Measurements from ENCODE around the gene EML4. TPM values are rescaled to one million over a fixed set of nuclear protein-coding genes. Genes with fewer than 3 reads are reported as not detected.
"Not testable (repeated sequence)": the region's sequence is repeated elsewhere in the genome, so short reads cannot be mapped to it uniquely, and the experiment has no call there.

EML4 gene
- total RNA-seq, 1 donor, result 13.5 TPM

DNA sequence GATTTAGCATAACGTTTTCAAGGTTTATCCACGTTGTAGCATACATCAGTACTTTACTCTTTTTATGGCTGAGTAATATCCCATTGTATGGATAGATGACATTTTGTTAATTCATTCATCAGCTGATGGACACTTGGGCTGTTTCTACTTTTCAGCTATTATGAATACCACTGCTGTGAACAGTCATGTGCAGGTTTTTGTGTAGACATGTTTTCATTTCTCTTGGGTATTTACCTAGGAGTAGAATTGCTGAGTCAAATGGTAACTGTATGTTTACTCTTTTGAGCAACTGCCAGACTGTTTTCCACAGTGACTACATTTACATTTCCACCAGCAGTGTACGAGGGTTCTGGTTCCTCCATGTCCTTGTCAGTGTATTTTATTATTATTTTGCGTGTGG lies 158.0 kb downstream of the EML4 start:
- DNase-seq (ENCODE audit: low read depth in 2 of 3, low spot score in 2 of 3), result no peak

DNA sequence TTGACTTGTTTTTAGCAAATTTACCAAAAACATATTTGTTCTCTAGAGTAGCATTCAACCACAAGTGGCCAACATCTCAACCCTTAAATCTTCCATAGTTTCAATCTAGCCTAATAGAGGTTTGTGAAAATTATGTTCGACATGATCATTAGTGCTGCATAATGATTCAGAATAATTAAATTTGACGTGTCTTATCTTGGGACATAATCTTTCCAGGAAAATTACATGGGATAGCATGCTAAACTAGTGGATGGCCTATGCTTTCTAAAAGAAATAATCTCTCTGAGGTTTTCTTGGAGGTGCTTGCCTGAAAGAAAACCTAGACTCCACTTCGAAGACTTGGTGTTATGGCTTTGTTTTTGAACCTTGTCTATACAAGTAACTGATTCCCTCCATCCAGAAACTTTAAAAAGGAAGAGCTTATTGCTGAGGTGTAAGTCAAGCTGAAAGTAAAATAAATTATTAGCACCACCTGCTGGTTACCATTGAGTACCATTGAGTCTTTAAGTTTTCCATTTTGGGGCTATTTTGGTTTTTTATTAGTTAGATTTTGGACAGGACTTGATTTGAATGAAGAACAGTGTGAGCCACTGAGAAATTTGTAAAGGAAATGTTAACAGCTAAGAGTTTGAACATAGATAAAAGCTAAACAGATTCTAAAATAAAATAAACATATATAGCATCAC lies 159.1 kb downstream of the EML4 start:
- DNase-seq (ENCODE audit: low read depth in 2 of 3, low spot score in 2 of 3), result peak in 2 of 3 donors; percentile 23 to 56

GRCh38 chr2:42328923-42329322 lies 159.8 kb downstream of the EML4 start:
- DNase-seq (ENCODE audit: low read depth in 2 of 3, low spot score in 2 of 3), result no peak

GRCh38 chr2:42329736-42330135 lies 160.6 kb downstream of the EML4 start:
- no peak for DNase-seq (ENCODE audit: low read depth in 2 of 3, low spot score in 2 of 3)

DNA sequence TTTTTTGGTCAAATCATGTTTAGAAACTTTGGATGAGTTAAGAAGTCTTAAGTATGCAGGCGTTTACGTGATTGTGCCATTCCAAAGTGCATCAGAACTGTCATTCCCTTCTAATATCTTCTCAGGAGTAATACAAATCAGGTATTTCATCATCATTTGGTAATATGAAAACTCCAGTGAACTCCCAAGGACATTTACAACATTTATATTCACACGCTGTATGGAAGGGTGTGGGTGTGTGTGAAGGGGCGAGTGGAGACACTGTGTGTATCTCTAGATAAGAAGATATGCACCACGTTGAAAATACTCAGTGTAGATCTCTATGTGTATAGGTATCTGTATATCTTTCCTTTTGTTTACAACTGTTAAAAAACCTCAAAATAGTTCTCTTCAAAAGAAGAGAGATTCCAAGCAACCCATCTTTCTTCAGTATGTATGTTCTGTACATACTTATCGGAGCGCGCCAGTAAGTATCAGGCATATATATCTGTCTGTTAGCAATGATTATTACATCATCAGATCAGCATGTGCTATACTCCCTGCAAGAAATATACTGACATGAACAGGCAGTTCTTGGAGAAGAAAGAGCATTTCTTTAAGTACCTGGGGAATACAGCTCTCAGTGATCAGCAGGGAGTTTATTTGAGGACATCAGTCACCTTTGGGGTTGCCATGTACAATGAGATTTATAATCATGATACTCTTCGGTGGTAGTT lies 162.6 kb downstream of the EML4 start:
- no peak for DNase-seq (ENCODE audit: low read depth in 2 of 3, low spot score in 2 of 3)

DNA sequence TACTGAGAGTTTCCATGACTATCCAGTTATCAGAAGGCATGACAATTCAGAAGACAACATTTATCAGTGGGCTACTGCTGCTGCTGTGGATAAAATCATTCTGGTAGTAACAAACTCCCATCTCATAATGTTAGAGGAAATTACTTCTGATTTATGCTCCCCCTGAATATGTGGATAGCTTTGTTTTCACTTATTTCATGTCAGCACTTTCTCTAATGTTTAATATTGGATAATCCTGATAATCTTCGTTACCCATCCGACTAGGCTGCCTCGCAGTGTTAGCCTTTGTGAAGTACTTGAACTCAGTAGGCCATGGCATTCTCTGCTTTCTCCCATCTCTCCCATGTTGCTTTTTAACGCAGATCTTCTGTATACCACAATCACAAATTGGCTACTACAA lies 163.4 kb downstream of the EML4 start:
- no peak for DNase-seq (ENCODE audit: low read depth in 2 of 3, low spot score in 2 of 3)

- DNase-seq (ENCODE audit: low read depth in 2 of 3, low spot score in 2 of 3), result no peak
These were observed 164.4 kb downstream of the EML4 start for GRCh38 chr2:42333579-42333978.

DNA sequence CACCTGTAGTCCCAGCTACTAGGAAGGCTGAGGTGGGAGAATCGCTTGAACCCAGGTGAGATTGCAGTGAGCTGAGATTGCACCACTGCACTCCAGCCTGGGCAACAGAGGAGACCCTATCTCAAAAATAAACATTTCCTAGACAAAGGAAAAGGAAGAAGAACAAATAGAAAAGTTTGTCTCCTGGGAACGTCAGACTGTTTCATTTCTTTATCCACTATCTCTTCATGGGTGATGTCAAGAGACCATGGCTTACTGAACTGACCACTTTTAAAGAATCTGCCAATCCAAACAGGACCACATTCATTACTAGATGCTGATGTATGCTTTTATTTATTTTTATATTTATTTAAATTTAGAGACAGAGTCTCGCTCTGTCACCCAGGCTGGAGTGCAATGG lies 165.1 kb downstream of the EML4 start:
- DNase-seq (ENCODE audit: low read depth in 2 of 3, low spot score in 2 of 3), result no peak

DNA sequence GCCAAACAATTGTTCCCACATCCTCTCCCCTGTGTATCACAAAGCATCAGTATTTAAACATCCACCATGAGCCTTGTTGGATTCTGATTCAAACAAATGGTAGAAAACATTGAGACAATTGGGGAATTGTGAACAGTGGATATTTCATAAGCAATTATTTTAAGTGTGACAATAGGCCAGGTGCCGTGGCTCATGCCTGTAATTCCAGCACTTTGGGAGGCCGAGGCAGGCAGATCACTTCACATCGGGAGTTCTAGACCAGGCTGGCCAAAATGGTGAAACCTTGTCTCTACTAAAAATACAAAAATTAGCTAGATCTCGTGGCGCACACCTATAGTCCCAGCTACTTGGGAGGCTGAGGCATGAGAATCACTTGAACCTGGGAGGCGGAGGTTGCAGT lies 165.7 kb downstream of the EML4 start:
- DNase-seq (ENCODE audit: low read depth in 2 of 3, low spot score in 2 of 3), result not testable (repeated sequence)

GRCh38 chr2:42335514-42336104 lies 166.5 kb downstream of the EML4 start:
- DNase-seq (ENCODE audit: low read depth in 2 of 3, low spot score in 2 of 3), result no peak

DNA sequence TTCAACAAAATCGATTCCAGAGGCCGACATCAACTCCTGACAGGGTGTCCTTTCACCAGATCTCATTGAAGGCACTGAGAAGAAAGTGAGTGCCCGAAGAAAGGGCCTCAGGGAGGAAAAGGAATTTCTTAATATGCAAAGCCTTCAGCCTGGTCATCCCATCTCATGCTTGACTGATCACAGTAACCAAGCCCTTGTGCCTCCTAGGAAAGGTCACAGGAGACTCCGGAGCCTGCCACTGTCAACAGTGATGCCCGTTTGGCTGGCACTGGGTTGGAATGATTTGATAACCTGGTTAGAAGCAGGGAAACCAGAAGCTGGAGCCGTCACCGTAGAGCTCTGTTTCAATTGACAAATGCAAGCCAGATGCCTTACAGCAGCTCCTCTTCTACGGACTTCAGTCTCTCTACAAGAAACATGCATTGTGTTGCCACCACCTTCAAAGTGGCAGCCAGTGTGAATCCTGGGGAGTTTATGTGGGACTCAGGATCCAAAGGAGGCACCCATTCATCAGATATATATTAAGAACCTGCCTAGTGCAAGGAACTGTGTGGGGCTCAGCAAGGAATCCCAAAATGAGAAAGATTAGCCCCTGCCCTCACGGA lies 167.3 kb downstream of the EML4 start:
- DNase-seq (ENCODE audit: low read depth in 2 of 3, low spot score in 2 of 3), result no peak

DNA sequence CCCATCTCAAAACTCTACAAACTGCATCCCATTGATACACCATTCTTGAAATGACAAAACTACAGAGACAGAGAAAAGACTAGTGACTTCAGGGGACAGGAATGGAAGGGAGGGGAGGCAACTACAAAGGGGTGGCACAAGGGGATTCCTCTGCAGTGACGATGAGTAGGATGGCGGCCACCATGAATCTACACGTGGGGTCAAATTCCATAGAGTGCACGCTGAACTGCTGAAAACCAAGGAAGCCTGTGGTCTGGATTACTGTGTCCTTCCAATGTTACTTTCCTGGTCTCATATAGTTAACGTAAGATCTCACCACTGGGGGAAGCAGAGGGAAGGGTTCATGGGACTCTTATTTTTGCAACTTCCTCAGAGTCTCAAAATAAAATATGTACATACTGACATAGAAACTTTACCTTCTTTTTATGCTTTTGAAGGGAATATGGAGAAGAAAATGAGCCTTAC lies 168.2 kb downstream of the EML4 start:
- DNase-seq (ENCODE audit: low read depth in 2 of 3, low spot score in 2 of 3), result no peak

DNA sequence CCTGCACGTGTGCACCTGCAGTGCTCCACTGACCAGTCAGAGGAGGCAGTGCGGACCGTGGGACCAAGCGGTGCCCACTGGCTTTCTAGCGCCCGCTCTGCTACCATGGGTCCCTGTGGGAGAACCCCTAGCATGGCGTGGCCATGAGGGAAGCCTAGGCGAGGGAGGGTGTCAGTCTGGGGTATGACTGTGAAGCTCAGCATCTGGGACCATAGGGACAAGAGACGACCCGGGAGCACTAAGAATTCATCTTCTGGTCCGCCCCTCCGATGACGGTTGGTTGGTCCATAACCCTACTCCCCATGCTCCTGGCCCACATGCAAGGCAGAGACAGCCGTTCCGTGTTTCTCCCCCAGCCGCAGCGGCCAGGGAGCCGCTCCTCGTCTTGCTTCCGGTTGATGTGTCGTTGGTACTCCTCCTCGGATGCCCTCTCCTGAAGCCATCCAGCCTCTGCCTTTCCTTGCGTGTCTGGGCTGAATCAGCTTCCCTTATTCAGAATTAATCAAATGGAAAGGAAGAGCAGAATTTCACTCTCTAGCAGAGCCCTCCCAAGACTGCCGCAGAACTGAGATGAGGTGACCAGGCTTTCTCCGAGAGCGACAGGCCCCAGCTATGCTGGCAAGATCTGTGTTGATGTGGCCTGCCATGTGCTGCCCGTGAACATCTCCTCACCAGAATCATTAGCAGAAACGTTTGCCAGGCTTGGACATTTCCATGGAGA lies 168.9 kb downstream of the EML4 start:
- no peak for DNase-seq (ENCODE audit: low read depth in 2 of 3, low spot score in 2 of 3)

DNA sequence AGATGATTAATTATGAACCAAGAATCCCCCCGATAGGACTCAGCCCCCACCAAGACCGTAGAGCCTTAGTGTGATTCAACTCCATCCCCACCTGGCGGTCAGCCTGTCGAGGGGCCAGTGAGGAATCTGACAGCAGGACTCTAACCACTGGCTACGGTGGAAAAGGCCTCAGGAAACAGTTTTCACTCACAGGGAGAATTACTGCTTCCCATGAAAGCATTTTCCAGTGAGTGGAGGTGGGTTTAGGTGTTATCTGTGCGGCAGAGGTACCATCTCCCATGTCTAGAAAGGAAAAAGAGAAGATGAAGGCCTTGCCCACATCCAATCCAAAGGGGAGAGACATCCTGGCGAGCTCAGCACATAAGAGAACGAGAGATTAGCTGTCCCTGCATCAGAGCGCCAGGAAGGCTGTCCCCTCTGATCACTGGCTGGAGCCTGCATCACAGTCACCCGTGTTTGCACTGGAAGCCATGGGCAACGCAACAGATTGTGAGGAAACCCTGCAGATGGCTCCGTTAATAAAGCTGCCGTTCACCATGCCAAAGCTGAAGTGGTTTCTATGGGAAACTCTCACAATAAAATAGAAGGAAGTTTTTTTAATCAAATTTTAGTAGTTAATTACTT lies 169.5 kb downstream of the EML4 start:
- peak in 2 of 3 donors; percentile 6 to 22 for DNase-seq (ENCODE audit: low read depth in 2 of 3, low spot score in 2 of 3)

GRCh38 chr2:42339191-42339912 lies 170.2 kb downstream of the EML4 start:
- DNase-seq (ENCODE audit: low read depth in 2 of 3, low spot score in 2 of 3), result peak in 2 of 3 donors; percentile 22 to 48

- no peak for DNase-seq (ENCODE audit: low read depth in 2 of 3, low spot score in 2 of 3)
These were observed 171.1 kb downstream of the EML4 start for GRCh38 chr2:42340045-42340937.

DNA sequence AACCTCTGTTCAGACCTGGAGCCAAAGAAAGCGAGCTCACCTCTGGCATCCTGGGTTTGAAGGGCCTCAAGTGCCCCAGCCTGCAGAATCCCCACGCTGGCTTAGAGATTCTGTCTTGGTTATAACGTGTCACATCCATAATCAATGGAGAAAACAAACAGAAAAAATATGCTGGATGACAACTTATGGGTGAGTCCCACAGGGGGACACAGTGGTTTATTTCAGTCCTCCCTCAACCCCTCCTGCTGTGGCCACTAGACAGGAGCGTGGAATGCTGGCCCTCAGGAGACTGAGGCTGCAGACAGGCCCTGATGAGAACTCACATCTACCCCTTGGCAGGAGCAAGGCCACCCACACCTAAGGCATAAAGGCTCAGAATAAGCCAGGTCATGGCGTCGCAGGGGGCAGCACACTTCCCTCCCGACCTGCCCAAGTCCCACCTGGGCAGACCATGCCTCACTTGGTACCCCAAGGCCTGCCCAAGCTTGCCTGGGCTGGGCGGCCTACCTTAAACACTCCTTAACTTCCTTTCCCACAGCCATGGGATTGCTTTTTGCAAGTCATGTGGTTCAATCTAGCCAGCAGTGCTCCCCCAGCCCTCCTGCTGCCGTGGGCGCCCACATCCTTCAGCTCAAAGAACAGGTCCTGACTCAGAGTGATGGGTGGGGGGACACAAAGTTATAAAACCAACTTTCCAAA lies 171.9 kb downstream of the EML4 start:
- no peak for DNase-seq (ENCODE audit: low read depth in 2 of 3, low spot score in 2 of 3)

Data from hematopoietic multipotent progenitor cell (in vitro differentiated cells).